HG02981 (cell line): ENCODE measurements around the gene GUCY1B1.
A peak's percentile ranks its signal among the peaks of the same experiment; 100 is the strongest.

Experiments
- ATAC-seq: cut with Tn5 transposase; IDR thresholded peaks from one replicate; pipeline ENCODE4 v1.9.1; 2021; ENCODE audit warnings: mild to moderate bottlenecking, moderate library complexity; ENCODE audit not compliant: unreplicated experiment

GUCY1B1 gene

GRCh38 chr4:155761047-155761446 is 2.2 kb downstream of the GUCY1B1 start:
- no peak for ATAC-seq

GRCh38 chr4:155761916-155762315 is 3.1 kb downstream of the GUCY1B1 start:
- no peak for ATAC-seq

GRCh38 chr4:155762334-155762733 is 3.5 kb downstream of the GUCY1B1 start:
- ATAC-seq: no peak

GRCh38 chr4:155763551-155763950 is 4.7 kb downstream of the GUCY1B1 start:
- ATAC-seq: no peak

- ATAC-seq: no peak
Observed at GRCh38 chr4:155765149-155765548, 6.3 kb downstream of the GUCY1B1 start.

GRCh38 chr4:155766622-155767021 is 7.8 kb downstream of the GUCY1B1 start:
- no peak for ATAC-seq

- no peak for ATAC-seq
Observed at GRCh38 chr4:155768370-155768769, 9.5 kb downstream of the GUCY1B1 start.

- peak; percentile 76 for ATAC-seq
Observed at GRCh38 chr4:155769090-155769489, 10.3 kb downstream of the GUCY1B1 start.

- no peak for ATAC-seq
Observed at GRCh38 chr4:155772459-155773195, 13.8 kb downstream of the GUCY1B1 start.

- no peak for ATAC-seq
Observed at GRCh38 chr4:155773196-155773800, 14.5 kb downstream of the GUCY1B1 start.

GRCh38 chr4:155774033-155774432 is 15.2 kb downstream of the GUCY1B1 start:
- ATAC-seq: no peak

GRCh38 chr4:155777971-155778735 is 19.3 kb downstream of the GUCY1B1 start:
- ATAC-seq: no peak

GRCh38 chr4:155780775-155781174 is 22.0 kb downstream of the GUCY1B1 start:
- no peak for ATAC-seq

GRCh38 chr4:155781249-155781831 is 22.5 kb downstream of the GUCY1B1 start:
- no peak for ATAC-seq

- ATAC-seq: no peak
Observed at GRCh38 chr4:155784637-155785036, 25.8 kb downstream of the GUCY1B1 start.

- no peak for ATAC-seq
Observed at GRCh38 chr4:155785828-155786227, 27.0 kb downstream of the GUCY1B1 start.

GRCh38 chr4:155787113-155787710 is 28.4 kb downstream of the GUCY1B1 start:
- ATAC-seq: peak; percentile 98

GRCh38 chr4:155789391-155789790 is 30.6 kb downstream of the GUCY1B1 start:
- no peak for ATAC-seq

- ATAC-seq: no peak
Observed at GRCh38 chr4:155789982-155790381, 31.2 kb downstream of the GUCY1B1 start.

GRCh38 chr4:155794589-155795236 is 35.9 kb downstream of the GUCY1B1 start:
- ATAC-seq: no peak

- peak; percentile 80 for ATAC-seq
Observed at GRCh38 chr4:155795991-155796390, 37.2 kb downstream of the GUCY1B1 start.
